Spleen (tissue), 11 donors: Measurements from ENCODE around the gene ZNF254. TPM values are rescaled to one million over a fixed set of nuclear protein-coding genes. Genes with fewer than 3 reads are reported as not detected.
A peak's percentile ranks its signal among the peaks of the same experiment; 100 is the strongest.

Experiments used
- DNase-seq: peaks from one replicate; pipeline ENCODE4 v3.0.0-alpha.2; 2020
- H3K27ac ChIP-seq, 8 donors: fragments of 200-600 bp; sonication (generic) in 7 of 8; 1 replicate in 4 of 8; 2 replicates in 4 of 8; pipeline versions ENCODE4 v1.5.0 to v1.8.0; 2016 to 2021; ENCODE audit warnings: inconsistent platforms in 4 of 8, mild to moderate bottlenecking in 4 of 8, moderate library complexity in 1 of 8
- H3K27me3 ChIP-seq, 7 donors: fragments of 200-600 bp; sonication (generic) in 6 of 7; replicated peaks in 1 of 7; 1 replicate in 4 of 7; 2 replicates in 3 of 7; pipeline versions ENCODE4 v1.5.0 to v1.8.0; 2016 to 2021; ENCODE audit warnings: inconsistent platforms in 3 of 7, mild to moderate bottlenecking in 1 of 7
- H3K36me3 ChIP-seq, 6 donors: fragments of 200-600 bp; sonication (generic) in 5 of 6; 1 replicate in 4 of 6; 2 replicates in 2 of 6; pipeline versions ENCODE4 v1.5.0 to v1.8.0; 2016 to 2021; ENCODE audit warnings: inconsistent platforms in 2 of 6
- H3K4me1 ChIP-seq, 6 donors: fragments of 200-600 bp; sonication (generic) in 5 of 6; 1 replicate in 3 of 6; 2 replicates in 3 of 6; pipeline versions ENCODE4 v1.5.0 to v1.8.0; 2016 to 2021; ENCODE audit warnings: inconsistent platforms in 3 of 6
- H3K4me3 ChIP-seq, 8 donors: fragments of 200-600 bp; sonication (generic) in 7 of 8; 1 replicate in 4 of 8; 2 replicates in 4 of 8; pipeline versions ENCODE4 v1.5.0 to v1.8.0; 2016 to 2021; ENCODE audit warnings: inconsistent platforms in 4 of 8, mild to moderate bottlenecking in 4 of 8, moderate library complexity in 2 of 8
- H3K9me3 ChIP-seq, 8 donors: fragments of 200-600 bp; sonication (generic) in 7 of 8; 1 replicate in 4 of 8; 2 replicates in 4 of 8; pipeline versions ENCODE4 v1.5.0 to v1.8.0; 2016 to 2021; ENCODE audit warnings: inconsistent platforms in 4 of 8
- POLR2A ChIP-seq, 3 donors: fragments of 450-650 bp; IDR thresholded peaks; one replicate each; pipeline ENCODE4 v1.5.1; 2017; ENCODE audit warnings: antibody characterized with exemption in 3 of 3, mild to moderate bottlenecking in 1 of 3
- POLR2AphosphoS5 ChIP-seq, 3 donors: sonication (generic); formaldehyde crosslinking; IDR thresholded peaks; one replicate each; pipeline ENCODE4 v1.5.1; 2017; ENCODE audit warnings: antibody characterized with exemption in 3 of 3
- WGBS, 5 donors: extraction: QIAGEN DNeasy Blood & Tissue Kit in 3 of 5; methylation state at CpG; one replicate each; pipeline versions ENCODE4 v1.1.5 to v1.1.7; 2013 to 2018; 5-methylcytosine and 5-hydroxymethylcytosine counted together
- intact Hi-C: fragments of 100-400 bp; cut with DNase I; formaldehyde crosslinking; loops from one replicate; pipeline ENCODE4 v1.15.0; 2023; ENCODE audit warnings: low total_unique reads
- polyA plus RNA-seq, 3 donors: library from polyadenylated mRNA; stranded (reverse); fragments of 200-250 nt; gene quantifications; one replicate each; pipeline ENCODE4 v1.2.1, GENCODE V29; 2013
- total RNA-seq, 7 donors: library from RNA; depleted of rRNA in 3 of 7; stranded (reverse); fragments of >200 nt in 3 of 7; fragmentation: NEBNext Ultra II Directional in 4 of 7; extraction: Animal tissue kit (Norgen Biotek cat#: 25700) in 4 of 7; gene quantifications; one replicate each; pipeline versions ENCODE4 v1.1.0 to v1.2.1, GENCODE V29; 2016 to 2021
- TF ChIP-seq, protein P1 (sequence below), 11 experiments: fragments of 200-600 bp in 7 of 11; fragments of 450-650 bp in 4 of 11; sonication (generic) in 4 of 11; IDR thresholded peaks in 8 of 11; conservative IDR thresholded peaks in 3 of 11; 1 replicate in 7 of 11; 2 replicates in 4 of 11; pipeline versions ENCODE4 v1.4.0 to v1.8.0; 2016 to 2021; ENCODE audit warnings: antibody characterized with exemption in 11 of 11, inconsistent platforms in 4 of 11, mild to moderate bottlenecking in 1 of 11
- donor health status: healthy with polysubstance abuse.
- donor health status: DM: no; HTN: no; CAD: no; lungs with moderate emphysema.
- donor health status: DM: no; HTN: no; CAD: no.
- donor health status: Bipolar disorder and iron deficiency.
- donor health status: healthy.
- donor health status: DM: no; HTN: no; CAD: no.
- donor health status: DM: yes; HTN: yes; CAD: no.

Gene ZNF254
- total and polyA plus RNA-seq, 10 donors: 5.6 to 35.6 (median 25.3) TPM

DNA sequence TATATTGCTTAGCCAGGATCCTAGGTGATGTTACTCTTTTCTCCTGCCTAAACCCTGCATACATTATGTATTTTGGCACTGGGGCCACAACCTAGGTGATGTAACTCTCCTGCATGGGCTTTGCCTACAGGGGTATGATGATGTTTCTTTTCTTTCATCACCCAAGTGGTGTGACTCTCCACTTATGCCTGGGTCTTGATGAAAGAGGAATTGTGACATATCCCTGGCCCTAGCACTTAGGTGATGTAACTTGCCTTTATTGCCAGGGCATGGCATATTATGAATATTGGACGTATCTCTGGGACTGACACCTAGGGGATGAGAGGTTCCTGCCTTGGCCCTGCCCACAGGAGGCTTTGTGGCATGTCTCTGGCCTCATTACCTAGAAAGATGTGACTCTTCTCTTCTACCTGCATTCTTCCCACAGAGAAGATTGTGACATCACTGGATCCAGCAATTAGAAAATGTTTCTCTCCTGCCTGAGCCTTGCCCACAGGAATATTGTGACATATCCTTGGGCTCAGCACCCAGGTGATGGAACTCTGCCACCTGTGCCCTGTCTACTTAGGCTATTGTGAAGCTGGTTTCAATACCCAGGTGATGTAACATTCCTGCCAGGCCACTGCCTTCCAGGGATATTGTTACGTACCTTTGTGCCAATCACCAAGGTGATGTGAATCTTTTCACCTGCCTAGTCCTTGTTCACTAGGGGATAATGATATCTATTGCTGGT lies 27.3 kb upstream of the ZNF254 start:
- peaks cover 0 to 81% (median 34%) of the 10 kb centered on the region in 6 donors for H3K36me3 ChIP-seq
- H3K27ac ChIP-seq: peak overlapping the region in 1 of 8 donors; percentile 11

DNA sequence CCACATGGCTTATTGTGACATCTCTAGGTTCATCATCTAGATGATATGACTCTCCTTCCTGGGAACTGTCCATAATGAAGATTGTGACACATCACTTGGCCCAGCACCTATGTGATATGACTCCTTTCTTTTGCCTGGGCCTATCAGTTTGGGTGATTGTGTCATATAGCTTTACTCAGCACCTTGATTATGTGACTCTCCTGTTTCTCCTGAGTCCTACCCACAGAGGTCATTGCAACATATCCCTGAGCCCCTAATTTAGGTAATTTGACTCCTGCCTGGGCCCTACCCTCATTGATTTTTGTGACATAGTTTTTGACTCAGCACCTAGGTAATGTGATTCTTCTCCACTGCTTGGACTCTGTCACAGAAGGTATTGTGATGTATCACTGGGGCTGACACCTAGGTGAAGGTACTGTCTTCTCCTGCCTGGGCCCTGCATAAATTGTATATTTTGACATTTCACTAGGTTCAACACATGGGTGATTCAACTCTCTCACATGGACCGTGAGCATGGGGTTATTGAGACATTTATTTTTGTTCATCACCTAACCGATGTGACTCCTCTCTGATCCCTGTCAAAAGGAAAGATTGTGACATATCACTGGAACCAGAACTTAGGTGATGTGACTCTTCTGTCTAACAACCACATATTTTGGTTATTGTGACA lies 26.2 kb upstream of the ZNF254 start:
- H3K36me3 ChIP-seq: peaks cover 0 to 80% (median 32%) of the 10 kb centered on the region in 6 donors
- no peaks in the 10 kb centered on the region for H3K27me3 ChIP-seq
- no peaks in the 10 kb centered on the region for H3K4me1 ChIP-seq
- no peaks in the 10 kb centered on the region for H3K9me3 ChIP-seq
- intact Hi-C loops: no loop called here
- H3K27ac ChIP-seq: peak overlapping the region in 1 of 8 donors; percentile 23
- no peak for DNase-seq
- WGBS, 5 donors: 39 to 88% (median 87%) methylated on average over 2 of the region's 2 CpGs
- TF ChIP-seq POLR2A (IDR thresholded peaks at IDR 0.05) (no peak), POLR2AphosphoS5 (IDR thresholded peaks at IDR 0.05) (no peak)
- TF ChIP-seq, protein P1, sequence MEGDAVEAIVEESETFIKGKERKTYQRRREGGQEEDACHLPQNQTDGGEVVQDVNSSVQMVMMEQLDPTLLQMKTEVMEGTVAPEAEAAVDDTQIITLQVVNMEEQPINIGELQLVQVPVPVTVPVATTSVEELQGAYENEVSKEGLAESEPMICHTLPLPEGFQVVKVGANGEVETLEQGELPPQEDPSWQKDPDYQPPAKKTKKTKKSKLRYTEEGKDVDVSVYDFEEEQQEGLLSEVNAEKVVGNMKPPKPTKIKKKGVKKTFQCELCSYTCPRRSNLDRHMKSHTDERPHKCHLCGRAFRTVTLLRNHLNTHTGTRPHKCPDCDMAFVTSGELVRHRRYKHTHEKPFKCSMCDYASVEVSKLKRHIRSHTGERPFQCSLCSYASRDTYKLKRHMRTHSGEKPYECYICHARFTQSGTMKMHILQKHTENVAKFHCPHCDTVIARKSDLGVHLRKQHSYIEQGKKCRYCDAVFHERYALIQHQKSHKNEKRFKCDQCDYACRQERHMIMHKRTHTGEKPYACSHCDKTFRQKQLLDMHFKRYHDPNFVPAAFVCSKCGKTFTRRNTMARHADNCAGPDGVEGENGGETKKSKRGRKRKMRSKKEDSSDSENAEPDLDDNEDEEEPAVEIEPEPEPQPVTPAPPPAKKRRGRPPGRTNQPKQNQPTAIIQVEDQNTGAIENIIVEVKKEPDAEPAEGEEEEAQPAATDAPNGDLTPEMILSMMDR (IDR thresholded peaks at IDR 0.05 in 8 of 11, conservative IDR thresholded peaks at IDR 0.05 in 3 of 11): no peak
- no peak overlapping the region for H3K4me3 ChIP-seq

More for the DNA sequence above, 27.3 kb upstream of the ZNF254 start:
- TF ChIP-seq, protein P1 (IDR thresholded peaks at IDR 0.05 in 8 of 11, conservative IDR thresholded peaks at IDR 0.05 in 3 of 11): no peak
- TF ChIP-seq POLR2AphosphoS5 (IDR thresholded peaks at IDR 0.05): no peak
- no peak for TF ChIP-seq POLR2A (IDR thresholded peaks at IDR 0.05)
- Histone ChIP-seq H3K4me1 (no peaks in the 10 kb centered on the region), H3K9me3 (no peaks in the 10 kb centered on the region), H3K27me3 (no peaks in the 10 kb centered on the region), H3K4me3 (no peak overlapping the region)
- DNase-seq: no peak
- 52 to 93% (median 82%) methylated on average over 1 to 2 of the region's 2 CpGs for WGBS, 5 donors
- intact Hi-C loops: no loop called here

DNA sequence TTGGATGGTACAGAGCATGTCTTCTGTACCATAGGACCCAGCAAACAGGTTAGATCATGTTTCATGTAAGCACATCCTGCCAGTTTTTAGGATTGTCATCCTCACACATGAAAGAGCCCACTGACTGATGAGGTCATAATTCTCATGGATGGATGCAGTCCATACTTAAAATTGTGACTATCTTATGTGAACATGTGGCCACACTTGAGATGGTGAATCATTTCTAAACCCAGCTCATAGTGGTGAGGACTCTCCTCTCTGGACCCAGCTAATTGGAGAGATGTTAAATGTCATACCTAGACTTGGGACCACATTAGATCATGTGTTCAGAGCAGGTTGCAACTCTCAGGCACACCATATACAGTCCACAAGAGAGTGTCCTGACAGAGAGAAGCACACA lies 24.8 kb upstream of the ZNF254 start:
- H3K27me3 ChIP-seq: no peaks in the 10 kb centered on the region
- intact Hi-C loops: no loop called here
- no peaks in the 10 kb centered on the region for H3K9me3 ChIP-seq
- no peak overlapping the region for H3K4me3 ChIP-seq
- H3K4me1 ChIP-seq: no peaks in the 10 kb centered on the region
- H3K36me3 ChIP-seq: peaks cover 0 to 80% (median 29%) of the 10 kb centered on the region in 6 donors
- no peak for DNase-seq
- no peak overlapping the region for H3K27ac ChIP-seq
- TF ChIP-seq POLR2AphosphoS5 (IDR thresholded peaks at IDR 0.05): no peak
- no peak for TF ChIP-seq POLR2A (IDR thresholded peaks at IDR 0.05)
- TF ChIP-seq, protein P1 (IDR thresholded peaks at IDR 0.05 in 8 of 11, conservative IDR thresholded peaks at IDR 0.05 in 3 of 11): no peak

DNA sequence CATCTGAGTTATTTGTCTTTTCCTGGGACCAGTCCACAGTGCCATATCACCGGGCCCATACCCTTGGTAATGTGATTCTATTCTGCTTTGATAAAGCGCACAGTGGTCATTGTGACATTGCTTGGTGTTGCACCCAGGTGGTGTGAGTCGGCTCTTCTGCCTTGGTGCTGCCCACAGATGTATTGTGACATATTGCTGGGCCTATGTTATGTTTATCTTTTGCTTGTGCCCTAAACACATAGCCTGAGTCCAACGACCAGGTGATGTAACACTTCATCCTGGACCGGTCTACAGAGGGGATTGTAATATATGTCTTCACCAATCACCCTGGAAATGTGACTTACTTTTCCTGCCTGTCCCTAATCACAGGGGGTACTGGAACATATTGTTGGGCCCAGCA lies 23.7 kb upstream of the ZNF254 start:
- Histone ChIP-seq H3K27ac (peak overlapping the region in 1 of 8 donors; percentile 6), H3K4me1 (no peaks in the 10 kb centered on the region), H3K27me3 (no peaks in the 10 kb centered on the region), H3K4me3 (no peak overlapping the region), H3K9me3 (no peaks in the 10 kb centered on the region), H3K36me3 (peaks cover 0 to 80% (median 23%) of the 10 kb centered on the region in 6 donors)
- TF ChIP-seq POLR2AphosphoS5 (IDR thresholded peaks at IDR 0.05) (peak in 1 of 3 donors; percentile 12), POLR2A (IDR thresholded peaks at IDR 0.05) (no peak)
- WGBS, 5 donors: 71 to 94% (median 87%) methylated on average over 5 of the region's 5 CpGs
- intact Hi-C loops: no loop called here
- DNase-seq: no peak
